NCI-H1105 treated with DMSO at 0.1 percent for 48 hours (cell line): ENCODE data around the gene HLA-DMA.

Experiments
- DNase-seq: peaks from one replicate; lab custom pipeline; 2025; lab: John Stamatoyannopoulos, UW

Gene HLA-DMA

DNA sequence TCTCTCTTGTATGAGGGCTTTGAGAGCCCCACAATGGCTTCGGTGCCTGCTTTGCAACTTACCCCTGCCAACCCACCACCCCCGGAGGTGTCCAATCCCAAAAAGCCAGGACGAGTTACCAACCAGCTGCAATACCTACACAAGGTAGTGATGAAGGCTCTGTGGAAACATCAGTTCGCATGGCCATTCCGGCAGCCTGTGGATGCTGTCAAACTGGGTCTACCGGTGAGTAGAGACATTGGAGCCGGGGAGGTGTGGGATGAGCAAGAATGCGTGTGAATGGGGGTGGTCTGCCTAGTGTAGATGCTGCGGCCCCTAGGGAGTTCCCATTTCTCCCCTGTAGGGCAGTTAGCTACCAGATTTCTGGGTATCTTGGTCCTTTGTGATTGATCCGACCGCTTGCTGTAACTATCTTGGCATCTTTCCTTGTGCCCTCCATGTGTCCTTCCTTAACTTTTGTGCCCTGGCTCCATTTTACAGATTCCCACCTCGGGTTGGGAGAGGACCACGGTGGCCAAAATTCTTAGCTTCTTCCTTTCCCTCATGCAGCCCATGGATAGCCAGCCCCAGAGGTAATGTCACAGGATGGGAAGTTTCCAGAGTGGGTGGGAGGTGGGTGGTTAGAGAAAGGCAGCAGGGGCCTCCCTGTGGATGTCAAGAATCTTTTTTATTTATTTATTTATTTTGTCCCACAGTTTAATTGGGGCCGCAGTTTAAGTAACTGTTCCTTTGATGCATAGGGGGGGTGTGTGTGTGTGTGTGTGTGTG is 21.8 kb upstream of the HLA-DMA start:
- DNase-seq = no peak

DNA sequence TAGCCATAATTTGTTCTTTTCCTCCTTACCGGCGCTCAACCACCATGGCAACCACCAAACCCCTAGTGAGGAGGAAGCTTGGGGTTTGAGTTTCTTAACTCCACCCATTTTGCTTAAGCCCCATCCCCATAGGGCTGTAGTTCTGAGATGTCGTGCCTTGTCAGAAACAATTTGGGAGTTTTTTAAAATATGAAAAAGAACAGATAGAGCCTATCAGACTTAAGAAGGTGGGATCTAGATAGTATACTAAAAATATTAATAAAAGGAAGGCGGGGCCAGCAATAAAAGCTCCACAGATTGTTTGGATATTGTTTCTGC is 21.1 kb upstream of the HLA-DMA start:
- DNase-seq = peak; percentile 23

DNA sequence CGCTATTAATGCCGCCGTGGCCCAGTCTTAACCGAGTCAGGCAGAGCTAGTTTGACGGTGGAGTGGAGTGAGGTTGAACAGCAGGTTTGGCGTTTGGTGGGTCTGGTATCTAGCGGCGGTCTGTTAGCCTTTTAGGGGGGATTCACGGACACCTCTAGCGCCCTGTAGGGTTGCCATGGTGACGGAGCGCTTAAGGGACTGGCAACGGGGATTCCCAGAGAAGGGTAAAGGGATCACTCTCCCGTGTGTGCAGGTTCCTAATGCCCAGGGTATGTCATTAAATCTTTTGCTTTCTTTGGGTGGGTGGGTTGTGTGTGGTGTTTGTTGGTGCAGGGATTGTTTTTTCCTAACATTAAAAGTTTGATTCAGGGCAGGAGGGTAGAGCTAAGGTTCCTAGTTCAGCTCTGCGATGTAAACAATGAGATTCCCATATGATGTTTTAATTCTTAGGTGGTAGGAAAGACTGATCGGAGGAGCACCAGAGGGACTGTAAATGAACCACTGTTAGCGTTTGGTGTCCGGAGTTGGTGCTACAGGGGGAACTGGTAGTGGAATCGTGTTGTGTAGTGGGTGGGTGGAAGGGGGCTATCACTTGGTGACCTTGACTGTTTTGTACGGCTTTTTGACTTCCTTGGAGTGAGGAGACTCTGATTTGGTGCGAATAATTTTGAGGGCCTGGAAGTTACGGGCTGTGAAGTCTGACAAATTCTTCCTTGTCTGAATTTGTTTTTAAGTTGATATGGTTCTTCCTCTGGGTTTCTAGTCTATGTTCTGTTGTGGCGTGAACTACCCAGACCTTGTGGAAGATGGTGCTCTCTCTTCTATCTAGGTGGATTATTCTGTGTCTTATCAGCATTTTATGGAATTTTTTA is 20.5 kb upstream of the HLA-DMA start:
- peak; percentile 62 for DNase-seq

- peak; percentile 77 for DNase-seq
These were observed 19.7 kb upstream of the HLA-DMA start for GRCh38 chr6:32972353-32973143.

DNA sequence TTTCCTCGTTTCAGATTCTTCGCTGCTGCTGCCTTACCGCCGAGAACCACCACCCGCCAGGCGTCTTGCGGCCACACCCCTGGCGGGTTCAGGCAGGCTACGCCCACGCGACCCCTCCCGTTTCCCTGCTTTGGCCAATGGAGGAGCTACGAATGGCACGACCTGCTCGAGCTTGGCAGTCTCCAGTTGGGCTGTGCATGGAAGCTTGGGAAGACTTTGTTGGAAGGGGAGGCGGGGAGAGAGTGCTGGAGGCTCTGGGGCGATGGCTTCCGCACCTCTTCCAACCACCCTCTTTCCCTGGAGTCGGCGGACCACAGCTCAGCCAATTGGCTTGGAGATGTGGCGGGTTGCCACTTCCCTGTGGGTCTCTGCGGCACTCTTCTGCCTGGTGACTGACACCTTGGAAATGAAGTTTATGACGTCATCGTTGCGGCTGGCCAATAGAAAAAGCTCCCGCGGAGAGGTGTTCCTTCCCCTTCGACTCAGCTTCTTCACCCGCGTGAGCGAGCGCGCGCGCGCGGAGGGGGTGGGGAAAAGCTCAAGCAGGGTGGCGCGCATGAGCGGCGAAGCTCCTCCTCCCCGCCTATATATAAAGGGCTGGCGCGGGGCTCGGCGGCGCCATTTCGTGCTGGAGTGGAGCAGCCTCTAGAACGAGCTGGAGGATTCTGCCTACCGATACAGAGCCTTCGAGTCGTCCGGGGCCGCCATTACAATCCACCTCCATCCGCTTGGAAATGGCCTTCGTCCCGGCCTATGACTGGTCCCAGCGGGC is 18.9 kb upstream of the HLA-DMA start:
- peak; percentile 100 for DNase-seq

DNA sequence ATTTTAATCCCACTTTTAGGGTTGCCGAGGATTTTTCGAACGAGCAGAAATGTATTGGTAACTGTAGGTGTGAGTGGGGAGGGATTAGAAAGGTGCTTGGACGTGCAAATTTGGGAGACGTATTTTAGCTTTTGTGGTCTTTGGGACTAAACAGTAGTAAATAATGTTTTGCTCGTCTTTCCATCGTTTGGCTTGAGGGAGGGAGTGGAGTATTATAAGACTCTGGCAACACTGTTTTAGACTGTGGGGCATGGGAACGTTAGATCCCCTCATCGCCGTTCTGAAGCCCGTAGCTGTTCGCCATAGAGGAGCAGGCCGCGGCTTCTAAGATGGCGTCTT is 18.3 kb upstream of the HLA-DMA start:
- DNase-seq = no peak

DNA sequence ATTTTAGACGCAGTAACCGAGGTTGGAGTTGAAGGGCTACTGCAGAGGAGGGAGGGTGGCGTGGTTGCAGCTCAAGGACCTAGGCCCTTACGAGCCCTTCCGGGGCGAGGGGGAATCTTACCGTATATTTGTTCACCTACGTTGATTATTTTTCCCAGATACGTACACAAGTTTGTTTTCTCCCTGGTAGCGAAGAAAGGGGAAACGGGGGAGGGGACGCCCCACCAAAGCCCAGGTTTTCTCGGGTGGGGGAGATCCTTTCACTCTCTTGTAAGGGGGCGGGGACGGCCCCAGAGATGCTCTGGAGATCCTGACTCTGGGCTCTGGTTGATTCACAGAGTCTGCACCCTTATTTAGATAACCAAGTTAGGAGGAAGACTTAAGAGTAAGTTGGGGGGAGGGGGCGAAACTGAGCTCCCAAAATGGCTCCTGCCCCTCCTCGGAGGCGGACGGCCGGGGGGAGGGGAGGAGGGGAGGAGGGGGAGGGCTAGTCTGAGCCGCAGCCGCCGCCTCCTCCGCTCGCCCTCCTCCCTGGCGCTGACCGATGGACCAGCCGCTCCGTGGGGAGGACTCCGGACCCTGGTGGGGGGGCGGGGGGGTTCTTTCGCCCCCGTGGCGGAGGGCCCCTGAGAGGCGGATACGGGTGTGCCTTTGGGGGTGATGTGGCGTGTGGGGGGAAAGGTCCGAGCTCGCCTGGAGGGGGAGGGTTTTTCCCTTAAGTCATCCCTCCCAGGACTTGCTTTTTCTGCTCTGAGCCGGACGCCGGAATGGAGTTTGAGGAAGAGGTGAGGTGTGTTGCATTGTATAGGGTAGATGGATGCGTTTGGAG is 17.7 kb upstream of the HLA-DMA start:
- DNase-seq = peak; percentile 64

DNA sequence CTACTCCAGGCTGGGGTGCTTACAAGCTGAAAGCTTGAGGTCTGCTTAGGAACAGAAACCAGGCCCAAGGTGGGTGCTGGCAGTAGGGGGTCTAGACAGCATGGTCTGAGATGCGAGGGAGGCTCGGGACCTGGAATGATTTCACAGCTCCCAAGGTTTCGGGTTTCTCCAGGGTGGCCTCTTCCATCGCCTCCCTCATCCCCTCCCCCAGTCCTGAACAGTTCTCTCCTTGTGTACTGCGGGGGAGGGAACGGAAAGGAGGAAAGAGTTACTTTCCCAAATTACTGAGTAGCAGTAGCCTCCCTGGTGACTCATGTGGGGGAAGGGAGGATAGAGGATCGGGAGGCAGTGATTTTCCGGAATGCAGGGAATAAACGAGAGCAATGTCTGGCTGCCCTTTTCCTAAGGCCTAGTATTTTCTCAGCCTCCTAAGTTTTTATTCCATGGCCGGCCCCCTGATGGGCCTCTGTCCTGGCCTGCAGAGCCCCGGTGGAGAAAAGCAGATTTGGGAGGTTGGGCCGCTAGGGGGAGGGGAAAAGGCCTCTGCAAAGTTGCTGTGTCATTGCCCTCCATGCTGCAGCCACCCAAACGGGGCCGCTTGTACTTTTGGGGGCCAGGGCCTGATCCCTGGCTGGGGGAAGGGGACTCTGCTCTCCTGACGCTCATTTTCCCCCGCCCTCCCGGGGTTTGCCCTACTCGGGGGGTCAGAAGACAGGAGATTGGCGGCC is 17.0 kb upstream of the HLA-DMA start:
- peak; percentile 79 for DNase-seq

DNA sequence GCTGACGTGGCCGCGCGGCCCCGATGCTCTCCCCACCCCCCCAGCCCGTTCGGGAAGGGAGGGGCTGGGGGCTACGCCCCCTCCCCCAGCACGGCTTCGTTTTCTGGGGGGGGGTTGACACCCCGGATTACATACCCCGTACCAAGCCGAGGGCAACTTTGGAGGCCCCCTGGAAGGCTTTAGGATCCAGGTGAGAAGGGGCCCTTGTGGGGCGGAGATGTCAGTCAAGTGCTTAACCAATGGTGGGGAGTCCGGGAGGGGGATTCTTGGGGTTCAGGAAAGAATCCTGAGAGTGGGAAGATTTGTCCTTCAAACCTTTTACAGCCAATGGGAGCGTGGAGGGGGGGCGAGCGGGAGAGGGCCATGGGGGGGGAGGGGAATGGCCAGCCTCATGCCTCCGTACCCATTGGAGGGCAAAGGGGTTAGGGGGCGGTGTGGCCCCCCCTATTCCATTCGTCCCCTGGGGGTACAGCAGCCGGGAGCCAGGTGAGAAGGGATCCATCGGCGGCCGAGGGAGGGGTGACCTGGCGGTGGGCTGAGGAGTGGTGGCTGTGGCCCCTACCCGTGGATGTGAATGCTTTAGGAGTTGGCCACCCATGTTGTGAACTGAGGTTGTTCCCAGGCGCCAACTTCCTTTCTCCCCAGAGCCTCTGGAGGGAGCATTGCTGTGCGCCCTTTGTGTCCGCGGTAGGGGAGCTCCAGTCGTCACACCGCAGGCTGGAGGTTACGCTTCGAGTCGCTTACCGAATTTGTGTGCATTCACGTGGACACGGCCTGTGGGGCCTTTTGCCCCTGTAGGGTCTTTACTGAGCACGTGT is 16.2 kb upstream of the HLA-DMA start:
- peak; percentile 71 for DNase-seq

GRCh38 chr6:32968093-32968866 is 15.4 kb upstream of the HLA-DMA start, which contains the start of gene BRD2:
Gene BRD2, plus strand, starts transcription at chr6:32968594. Its CDS starts 4,305 bp downstream, at chr6:32972899.
- DNase-seq = peak; percentile 93

DNA sequence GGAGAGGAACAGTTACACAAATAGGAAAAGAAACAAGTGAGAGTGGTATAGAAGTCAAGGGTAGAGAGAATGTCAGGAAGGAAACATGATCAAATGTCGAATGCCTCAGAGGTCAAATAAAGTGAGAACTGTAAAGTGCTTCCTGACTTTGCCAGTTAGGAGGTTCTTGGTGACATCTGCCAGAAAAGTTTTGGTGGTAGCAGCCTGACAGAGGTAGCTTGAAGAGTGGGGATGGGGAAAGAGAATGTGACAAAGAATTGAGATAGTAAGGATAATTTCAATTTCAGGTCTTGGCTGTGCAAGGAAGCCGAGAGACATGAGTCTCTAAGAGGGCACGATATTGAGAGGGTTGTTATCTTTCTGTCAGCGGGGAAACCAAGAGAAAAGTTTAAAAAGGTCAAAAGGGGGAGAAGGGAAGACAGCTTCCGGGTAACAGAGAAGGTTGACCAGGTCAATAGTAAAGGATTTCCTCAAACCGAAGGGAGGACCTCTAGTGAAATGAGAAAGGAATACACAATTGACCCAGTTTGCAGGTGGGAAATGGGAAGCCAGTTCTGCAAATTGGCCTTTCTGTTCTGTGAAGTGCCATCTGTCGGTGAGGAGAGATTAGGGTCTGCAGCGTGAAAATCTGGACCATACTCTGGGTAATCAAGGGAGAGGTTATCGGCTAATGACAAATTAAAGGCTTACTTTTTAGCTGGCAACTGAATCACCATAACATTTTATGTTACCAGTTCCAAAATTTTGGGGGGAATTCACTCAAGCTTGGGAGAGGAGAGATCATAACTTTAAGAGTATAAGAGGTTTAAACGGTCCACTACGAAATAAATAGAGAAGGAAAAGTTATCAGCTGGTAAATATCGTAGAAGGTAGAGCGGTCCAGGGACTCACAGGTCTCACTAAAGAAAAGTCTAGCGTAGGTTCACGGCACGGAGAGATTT is 14.5 kb upstream of the HLA-DMA start:
- DNase-seq = peak; percentile 80

GRCh38 chr6:32964776-32965175 is 11.9 kb upstream of the HLA-DMA start:
- DNase-seq = no peak

DNA sequence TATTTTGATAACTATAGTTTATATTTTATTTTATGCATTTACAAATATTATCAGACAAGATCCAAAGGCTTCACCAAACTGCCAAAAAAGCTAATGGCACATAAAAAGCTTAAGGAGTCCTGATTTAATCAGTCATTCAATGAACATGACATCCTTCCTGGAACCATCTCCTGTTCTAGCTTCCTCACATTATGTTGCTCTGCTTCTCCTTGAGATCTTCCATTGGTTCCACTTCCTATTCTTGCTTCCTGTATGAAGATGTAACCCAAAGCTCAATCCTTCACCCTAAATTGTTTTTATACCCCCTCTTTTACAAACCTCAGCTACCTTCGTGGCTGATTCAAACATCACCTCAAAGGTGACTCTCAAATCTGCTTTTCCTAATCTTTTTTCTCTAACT is 11.0 kb upstream of the HLA-DMA start:
- no peak for DNase-seq

DNA sequence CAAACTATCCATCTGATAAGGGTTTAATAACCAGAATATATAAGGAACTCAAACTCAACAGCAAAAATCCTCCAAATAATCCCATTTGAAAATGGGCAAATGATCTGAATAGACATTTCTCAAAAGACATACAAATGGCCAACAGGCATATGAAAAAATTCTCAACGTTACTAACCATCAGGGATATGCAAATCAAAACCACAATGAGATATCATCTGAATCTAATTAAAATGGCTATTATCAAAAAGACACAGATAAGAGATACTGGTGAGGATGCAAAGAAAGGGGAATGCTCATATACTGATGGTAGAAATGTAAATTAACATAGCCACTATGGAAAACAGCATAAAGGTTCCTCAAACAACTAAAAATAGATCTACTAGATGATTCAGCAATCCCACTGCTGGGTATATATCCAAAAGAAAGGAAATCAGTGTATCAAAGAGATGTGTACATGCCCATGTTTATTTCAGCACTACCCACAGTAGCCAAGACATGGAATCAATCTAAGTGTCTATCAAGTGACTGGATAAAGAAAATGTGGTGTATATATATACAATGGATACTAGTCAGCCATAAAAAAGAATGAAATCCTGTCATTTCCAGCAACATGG is 9.4 kb upstream of the HLA-DMA start:
- no peak for DNase-seq

GRCh38 chr6:32960563-32960962 is 7.7 kb upstream of the HLA-DMA start:
- no peak for DNase-seq

DNA sequence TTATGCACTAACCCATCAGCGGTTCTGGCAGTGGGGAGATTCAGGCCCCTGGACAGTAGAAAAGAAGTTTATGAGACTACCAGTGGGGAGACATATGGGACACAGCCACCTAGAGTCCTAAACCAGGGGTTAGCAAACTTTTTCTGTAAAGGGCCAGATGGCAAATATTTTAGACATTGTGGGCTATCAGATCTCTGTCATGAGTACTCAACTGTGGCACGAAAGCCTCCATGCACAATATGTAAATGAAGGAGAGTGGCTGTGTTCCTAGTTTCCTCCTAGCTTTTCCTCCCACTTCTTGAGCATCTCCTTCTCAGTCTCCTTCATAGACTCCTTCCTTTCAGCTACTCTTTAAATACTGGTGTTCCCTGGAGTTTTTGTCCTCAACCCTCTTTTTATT is 3.3 kb upstream of the HLA-DMA start:
- DNase-seq = no peak
